Stimulated activated CD4-positive, alpha-beta T cell treated with anti-CD3 and anti-CD28 coated beads, Interleukin-2, amount 100 ng/mL, for 48 hours (primary cell): ENCODE results near the gene LDLRAP1.
A peak's percentile ranks its signal among the peaks of the same experiment; 100 is the strongest.

ENCODE experiments used
- DNase-seq, 2 donors: peaks; one replicate each; pipeline ENCODE4 v3.0.0-alpha.2; 2020

LDLRAP1 gene

GRCh38 chr1:25544243-25544764 is 898 bp downstream of the LDLRAP1 start:
- DNase-seq: no peak

- DNase-seq: no peak
Measured at GRCh38 chr1:25544819-25545218, 1.4 kb downstream of the LDLRAP1 start.

GRCh38 chr1:25545767-25546166 is 2.4 kb downstream of the LDLRAP1 start:
- no peak for DNase-seq

- no peak for DNase-seq
Measured at GRCh38 chr1:25546193-25546592, 2.8 kb downstream of the LDLRAP1 start.

GRCh38 chr1:25548601-25549000 is 5.2 kb downstream of the LDLRAP1 start:
- DNase-seq: no peak

- peak; percentile 61 to 76 for DNase-seq
Measured at GRCh38 chr1:25549273-25550154, 6.1 kb downstream of the LDLRAP1 start.

- no peak for DNase-seq
Measured at GRCh38 chr1:25550155-25550506, 6.7 kb downstream of the LDLRAP1 start.

GRCh38 chr1:25550683-25551310 is 7.4 kb downstream of the LDLRAP1 start:
- DNase-seq: no peak

- DNase-seq: no peak
Measured at GRCh38 chr1:25553749-25554429, 10.5 kb downstream of the LDLRAP1 start.

- DNase-seq: no peak
Measured at GRCh38 chr1:25554430-25554780, 11.0 kb downstream of the LDLRAP1 start.

- DNase-seq: no peak
Measured at GRCh38 chr1:25554886-25555752, 11.7 kb downstream of the LDLRAP1 start.

- DNase-seq: no peak
Measured at GRCh38 chr1:25555753-25556092, 12.3 kb downstream of the LDLRAP1 start.

- no peak for DNase-seq
Measured at GRCh38 chr1:25556132-25556670, 12.8 kb downstream of the LDLRAP1 start.

GRCh38 chr1:25556791-25557476 is 13.5 kb downstream of the LDLRAP1 start:
- peak; percentile 30 to 36 for DNase-seq

GRCh38 chr1:25557543-25557942 is 14.1 kb downstream of the LDLRAP1 start:
- DNase-seq: no peak

- DNase-seq: no peak
Measured at GRCh38 chr1:25559031-25559430, 15.6 kb downstream of the LDLRAP1 start.

- no peak for DNase-seq
Measured at GRCh38 chr1:25560001-25560400, 16.6 kb downstream of the LDLRAP1 start.

GRCh38 chr1:25560788-25561187 is 17.4 kb downstream of the LDLRAP1 start:
- no peak for DNase-seq

GRCh38 chr1:25561421-25562100 is 18.2 kb downstream of the LDLRAP1 start:
- no peak for DNase-seq

GRCh38 chr1:25562101-25562927 is 18.9 kb downstream of the LDLRAP1 start:
- peak; percentile 36 to 43 for DNase-seq
